ENCODE measurements around the gene TBL1Y.

DNA sequence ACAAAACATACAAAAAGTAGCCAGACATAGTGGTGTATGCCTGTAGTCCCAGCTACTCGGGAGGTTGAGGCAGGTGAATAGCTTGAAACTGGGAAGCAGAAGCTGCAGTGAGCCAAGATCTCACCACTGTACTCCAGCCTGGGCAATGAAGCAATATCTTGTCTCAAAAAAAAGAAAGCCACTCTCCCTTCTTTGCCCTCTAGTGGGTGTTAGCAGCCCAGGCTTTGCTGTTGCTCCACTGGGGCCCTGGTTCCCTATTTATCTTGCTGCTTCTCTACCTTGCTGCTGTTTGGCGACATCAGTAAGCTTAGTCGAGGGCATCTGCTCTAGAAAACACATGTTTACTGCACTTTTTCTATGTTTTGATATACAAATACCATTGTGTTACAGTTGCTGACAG, 189.2 kb downstream of the TBL1Y start:
- TF ChIP-seq, protein P1, sequence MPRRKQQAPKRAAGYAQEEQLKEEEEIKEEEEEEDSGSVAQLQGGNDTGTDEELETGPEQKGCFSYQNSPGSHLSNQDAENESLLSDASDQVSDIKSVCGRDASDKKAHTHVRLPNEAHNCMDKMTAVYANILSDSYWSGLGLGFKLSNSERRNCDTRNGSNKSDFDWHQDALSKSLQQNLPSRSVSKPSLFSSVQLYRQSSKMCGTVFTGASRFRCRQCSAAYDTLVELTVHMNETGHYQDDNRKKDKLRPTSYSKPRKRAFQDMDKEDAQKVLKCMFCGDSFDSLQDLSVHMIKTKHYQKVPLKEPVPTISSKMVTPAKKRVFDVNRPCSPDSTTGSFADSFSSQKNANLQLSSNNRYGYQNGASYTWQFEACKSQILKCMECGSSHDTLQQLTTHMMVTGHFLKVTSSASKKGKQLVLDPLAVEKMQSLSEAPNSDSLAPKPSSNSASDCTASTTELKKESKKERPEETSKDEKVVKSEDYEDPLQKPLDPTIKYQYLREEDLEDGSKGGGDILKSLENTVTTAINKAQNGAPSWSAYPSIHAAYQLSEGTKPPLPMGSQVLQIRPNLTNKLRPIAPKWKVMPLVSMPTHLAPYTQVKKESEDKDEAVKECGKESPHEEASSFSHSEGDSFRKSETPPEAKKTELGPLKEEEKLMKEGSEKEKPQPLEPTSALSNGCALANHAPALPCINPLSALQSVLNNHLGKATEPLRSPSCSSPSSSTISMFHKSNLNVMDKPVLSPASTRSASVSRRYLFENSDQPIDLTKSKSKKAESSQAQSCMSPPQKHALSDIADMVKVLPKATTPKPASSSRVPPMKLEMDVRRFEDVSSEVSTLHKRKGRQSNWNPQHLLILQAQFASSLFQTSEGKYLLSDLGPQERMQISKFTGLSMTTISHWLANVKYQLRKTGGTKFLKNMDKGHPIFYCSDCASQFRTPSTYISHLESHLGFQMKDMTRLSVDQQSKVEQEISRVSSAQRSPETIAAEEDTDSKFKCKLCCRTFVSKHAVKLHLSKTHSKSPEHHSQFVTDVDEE (CRISPR knock-in tag; IDR thresholded peaks at IDR 0.05), result no peak
- TF ChIP-seq RARB (CRISPR knock-in tag; IDR thresholded peaks at IDR 0.05) (no peak), OSR1 (CRISPR knock-in tag; IDR thresholded peaks at IDR 0.05) (no peak), ZC3H10 (CRISPR knock-in tag; IDR thresholded peaks at IDR 0.05) (no peak), ZNF70 (CRISPR knock-in tag; IDR thresholded peaks at IDR 0.05) (no peak), ZNF565 (CRISPR knock-in tag; conservative IDR thresholded peaks at IDR 0.05; ENCODE audit: low read depth) (no peak), ZFP30 (CRISPR knock-in tag; IDR thresholded peaks at IDR 0.05) (no peak), SNAI2 (CRISPR knock-in tag; IDR thresholded peaks at IDR 0.05) (no peak)
- TF ChIP-seq, protein P2, sequence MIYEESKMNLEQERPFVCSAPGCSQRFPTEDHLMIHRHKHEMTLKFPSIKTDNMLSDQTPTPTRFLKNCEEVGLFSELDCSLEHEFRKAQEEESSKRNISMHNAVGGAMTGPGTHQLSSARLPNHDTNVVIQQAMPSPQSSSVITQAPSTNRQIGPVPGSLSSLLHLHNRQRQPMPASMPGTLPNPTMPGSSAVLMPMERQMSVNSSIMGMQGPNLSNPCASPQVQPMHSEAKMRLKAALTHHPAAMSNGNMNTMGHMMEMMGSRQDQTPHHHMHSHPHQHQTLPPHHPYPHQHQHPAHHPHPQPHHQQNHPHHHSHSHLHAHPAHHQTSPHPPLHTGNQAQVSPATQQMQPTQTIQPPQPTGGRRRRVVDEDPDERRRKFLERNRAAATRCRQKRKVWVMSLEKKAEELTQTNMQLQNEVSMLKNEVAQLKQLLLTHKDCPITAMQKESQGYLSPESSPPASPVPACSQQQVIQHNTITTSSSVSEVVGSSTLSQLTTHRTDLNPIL (CRISPR knock-in tag; IDR thresholded peaks at IDR 0.05; ENCODE audit: low read depth), result no peak
- TF ChIP-seq, protein P3, sequence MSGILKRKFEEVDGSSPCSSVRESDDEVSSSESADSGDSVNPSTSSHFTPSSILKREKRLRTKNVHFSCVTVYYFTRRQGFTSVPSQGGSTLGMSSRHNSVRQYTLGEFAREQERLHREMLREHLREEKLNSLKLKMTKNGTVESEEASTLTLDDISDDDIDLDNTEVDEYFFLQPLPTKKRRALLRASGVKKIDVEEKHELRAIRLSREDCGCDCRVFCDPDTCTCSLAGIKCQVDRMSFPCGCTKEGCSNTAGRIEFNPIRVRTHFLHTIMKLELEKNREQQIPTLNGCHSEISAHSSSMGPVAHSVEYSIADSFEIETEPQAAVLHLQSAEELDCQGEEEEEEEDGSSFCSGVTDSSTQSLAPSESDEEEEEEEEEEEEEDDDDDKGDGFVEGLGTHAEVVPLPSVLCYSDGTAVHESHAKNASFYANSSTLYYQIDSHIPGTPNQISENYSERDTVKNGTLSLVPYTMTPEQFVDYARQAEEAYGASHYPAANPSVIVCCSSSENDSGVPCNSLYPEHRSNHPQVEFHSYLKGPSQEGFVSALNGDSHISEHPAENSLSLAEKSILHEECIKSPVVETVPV (CRISPR knock-in tag; IDR thresholded peaks at IDR 0.05), result no peak
- TF ChIP-seq, protein P4, sequence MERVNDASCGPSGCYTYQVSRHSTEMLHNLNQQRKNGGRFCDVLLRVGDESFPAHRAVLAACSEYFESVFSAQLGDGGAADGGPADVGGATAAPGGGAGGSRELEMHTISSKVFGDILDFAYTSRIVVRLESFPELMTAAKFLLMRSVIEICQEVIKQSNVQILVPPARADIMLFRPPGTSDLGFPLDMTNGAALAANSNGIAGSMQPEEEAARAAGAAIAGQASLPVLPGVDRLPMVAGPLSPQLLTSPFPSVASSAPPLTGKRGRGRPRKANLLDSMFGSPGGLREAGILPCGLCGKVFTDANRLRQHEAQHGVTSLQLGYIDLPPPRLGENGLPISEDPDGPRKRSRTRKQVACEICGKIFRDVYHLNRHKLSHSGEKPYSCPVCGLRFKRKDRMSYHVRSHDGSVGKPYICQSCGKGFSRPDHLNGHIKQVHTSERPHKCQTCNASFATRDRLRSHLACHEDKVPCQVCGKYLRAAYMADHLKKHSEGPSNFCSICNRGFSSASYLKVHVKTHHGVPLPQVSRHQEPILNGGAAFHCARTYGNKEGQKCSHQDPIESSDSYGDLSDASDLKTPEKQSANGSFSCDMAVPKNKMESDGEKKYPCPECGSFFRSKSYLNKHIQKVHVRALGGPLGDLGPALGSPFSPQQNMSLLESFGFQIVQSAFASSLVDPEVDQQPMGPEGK (CRISPR knock-in tag; IDR thresholded peaks at IDR 0.05; ENCODE audit: borderline replicate concordance), result no peak
